HG03135 (cell line): ENCODE measurements around the gene BICD2.
"Not testable (repeated sequence)": the region's sequence is repeated elsewhere in the genome, so short reads cannot be mapped to it uniquely, and the experiment has no call there.

Experiments
- ATAC-seq: cut with Tn5 transposase; IDR thresholded peaks from one replicate; pipeline ENCODE4 v1.9.1; 2021; ENCODE audit warnings: mild to moderate bottlenecking, moderate library complexity; ENCODE audit not compliant: unreplicated experiment

The BICD2 gene

DNA sequence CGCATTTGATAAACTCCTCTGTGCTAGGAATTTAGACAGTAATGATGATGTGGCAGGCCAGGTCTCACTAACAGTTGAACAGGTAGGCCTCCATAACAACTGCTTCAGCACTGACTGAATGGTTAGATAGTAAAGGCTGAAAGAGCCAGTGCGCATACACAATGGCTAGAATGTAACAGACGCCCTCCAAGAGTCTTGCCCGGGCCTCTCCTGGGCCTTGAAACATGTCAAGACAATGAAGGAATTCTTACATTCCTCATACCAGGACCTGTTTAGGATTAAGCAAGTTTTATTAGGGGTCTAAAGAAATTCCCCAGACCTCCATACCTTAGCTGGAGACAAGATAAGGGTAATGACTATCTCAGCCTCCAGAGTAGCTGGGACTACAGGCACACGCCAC is 6.7 kb upstream of the BICD2 start:
- no peak for ATAC-seq

DNA sequence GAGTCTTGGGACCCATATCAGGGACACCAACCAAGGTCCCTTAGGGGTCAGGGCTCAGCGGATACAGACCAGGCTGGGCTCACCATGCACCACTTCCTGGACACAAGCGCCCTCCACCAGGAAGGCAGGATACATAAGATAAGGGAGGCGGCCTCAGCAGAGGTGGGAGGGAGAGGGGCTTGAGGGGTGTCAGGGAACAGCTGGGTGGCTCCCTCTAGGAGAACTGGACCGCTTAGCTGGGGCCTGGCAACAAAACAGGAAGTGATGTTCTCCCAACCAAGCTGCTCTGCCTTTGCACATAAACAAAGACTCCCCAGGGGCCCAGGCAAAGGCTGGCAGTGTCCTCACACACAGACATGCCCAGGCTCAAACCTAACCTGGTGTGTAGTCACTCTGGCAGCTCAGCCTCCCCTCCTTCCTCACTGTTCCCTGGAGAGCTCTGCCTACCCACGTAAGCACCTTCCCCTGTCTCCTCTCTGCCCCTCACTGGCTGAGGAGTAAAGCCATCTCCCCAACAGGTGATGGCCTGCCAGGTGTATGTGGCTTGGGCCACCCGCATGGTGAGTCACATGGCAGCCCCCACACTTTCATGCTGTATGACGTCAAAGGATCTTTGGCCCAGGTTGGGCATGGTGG is 5.8 kb upstream of the BICD2 start:
- ATAC-seq, result no peak

DNA sequence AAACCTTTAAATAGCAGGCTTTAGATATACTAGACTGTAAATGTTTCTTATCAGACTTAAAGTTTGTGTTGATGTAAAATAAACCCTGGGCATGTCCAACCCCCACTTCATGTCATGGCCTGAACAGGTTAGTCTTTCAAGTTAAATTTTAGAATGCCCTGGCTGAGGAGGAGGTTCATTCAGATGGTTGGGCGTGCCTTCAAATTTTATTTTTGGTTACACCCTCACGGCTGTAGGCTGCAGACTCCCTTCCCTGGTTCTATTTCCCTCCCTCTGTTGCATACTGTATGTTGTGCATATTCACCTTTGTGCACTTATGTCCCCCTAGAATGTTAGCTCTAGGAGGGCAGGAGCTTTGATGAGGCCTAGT is 5.3 kb upstream of the BICD2 start:
- no peak for ATAC-seq

DNA sequence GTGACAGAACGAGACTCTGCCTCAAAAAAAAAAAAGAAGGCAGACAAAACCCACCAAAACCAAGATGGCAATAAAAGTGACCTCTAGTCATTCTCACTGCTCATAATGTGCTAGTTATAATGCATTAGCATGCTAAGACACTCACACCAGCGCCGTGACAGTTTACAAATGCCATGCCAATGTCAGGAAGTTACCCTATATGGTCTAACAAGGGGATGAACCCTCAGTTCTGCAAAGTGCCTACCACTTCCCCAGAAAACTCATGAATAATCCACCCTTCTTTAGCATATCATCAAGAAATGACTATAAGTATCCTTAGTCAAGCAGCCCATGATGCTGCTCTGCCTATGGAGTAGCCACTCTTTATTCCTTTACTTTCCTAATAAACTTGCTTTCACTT is 4.7 kb upstream of the BICD2 start:
- no peak for ATAC-seq

DNA sequence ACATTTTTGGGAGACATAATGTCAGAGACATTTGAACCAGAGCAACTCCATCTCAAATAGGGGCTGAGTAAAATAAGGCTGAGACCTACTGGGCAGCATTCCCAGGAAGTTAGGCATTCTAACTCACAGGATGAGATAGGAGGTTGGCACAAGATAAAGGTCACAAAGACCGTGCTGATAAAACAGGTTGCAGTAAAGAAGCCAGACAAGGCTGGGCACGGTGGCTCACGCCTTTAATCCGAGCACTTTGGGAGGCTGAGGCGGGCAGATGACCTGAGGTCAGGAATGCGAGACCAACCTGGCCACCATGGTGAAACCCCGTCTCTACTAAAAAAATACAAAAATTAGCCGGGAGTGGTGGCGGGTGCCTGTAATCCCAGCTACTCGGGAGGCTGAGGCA is 4.2 kb upstream of the BICD2 start:
- ATAC-seq, result not testable (repeated sequence)

DNA sequence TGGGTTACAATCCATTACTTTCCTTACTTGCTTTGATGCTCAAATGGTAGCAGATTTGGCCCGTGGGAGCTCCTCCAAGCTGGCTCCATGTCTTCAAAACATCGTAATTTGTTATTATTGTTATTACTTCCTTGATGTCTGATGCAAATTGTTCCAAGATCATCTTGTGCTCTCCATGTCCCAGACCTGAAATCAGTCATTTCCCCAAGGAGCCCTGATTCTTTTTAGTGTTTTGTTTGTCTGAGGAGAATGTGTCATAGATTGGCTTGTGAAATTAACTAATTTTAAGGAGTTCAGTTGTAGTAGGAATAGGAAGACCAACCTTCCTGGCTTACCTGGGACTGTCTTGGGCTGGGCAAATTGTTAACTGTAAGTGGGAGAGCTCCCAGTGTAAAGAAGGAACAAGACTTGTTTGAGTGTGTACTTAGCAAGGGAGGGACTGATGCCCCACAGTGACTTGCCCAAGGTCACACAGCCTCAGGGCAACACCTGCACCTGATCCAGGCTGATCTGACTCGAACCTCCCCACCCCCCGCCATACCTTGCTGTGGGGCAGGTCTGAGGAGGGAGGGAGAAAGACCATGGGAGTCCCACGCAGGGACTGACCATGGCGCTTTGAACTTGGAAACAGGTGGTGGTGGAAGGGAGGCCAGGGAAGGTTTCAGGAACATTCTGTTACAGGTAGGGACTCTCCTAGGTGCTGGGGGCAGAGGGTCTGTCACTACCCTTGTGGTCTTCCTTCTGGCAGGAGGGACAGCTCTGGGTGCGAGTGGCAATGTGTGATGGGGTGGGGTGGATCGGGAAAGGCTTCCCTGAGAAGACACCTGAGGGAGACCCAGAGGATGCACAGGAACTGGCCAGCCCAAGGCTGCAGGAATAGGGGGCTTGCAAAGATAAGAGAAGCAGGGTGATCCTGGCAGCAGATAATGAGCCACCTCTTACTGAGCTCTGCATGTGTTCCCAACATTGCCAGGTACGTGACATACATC is 2.7 kb upstream of the BICD2 start:
- ATAC-seq, result no peak

DNA sequence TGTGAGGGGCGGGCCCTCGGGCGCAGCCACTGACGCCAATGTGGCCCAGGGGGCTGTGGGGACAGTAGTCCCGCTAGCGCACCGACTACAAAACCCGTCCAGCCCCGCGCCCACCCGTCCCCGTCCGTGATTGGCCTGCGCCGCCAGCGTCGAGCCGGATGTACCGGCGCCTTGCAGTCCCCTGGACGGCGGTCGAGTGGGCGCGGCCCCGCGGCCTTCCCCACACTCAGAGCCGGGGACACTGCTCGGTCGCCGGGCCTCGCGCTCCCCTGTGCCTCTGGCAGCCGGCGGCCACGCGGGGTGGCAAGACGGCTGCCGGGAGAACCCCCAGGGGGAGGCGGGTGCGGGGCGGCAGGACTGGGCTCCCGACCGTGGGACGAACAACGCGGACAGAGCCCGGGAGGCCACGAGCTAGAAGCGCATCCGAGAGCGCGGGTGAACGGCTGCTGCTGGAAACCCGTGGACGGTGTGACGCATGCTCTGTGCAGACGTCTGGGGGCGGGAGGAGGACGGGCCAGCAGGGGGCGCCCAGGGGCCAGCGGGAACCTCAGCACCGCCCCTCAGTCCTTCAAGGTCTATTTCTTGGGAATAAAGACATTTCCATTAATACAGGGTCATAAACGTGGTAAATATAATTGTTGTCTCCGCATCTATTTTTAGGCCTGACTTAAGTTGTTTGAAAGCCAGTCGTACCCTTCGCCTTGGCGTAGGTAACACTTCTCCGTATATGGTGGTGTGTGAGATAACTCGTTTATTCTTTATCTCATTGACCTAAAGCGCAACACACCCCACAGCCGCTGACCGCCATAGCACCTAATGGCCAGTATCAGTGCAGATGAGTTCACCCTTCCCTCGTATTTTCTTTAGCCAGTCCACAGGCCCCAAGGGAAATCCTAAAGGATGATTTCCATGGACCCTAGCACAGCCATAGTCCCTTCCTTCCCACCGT is 629 bp upstream of the BICD2 start:
- peak; percentile 90 for ATAC-seq

DNA sequence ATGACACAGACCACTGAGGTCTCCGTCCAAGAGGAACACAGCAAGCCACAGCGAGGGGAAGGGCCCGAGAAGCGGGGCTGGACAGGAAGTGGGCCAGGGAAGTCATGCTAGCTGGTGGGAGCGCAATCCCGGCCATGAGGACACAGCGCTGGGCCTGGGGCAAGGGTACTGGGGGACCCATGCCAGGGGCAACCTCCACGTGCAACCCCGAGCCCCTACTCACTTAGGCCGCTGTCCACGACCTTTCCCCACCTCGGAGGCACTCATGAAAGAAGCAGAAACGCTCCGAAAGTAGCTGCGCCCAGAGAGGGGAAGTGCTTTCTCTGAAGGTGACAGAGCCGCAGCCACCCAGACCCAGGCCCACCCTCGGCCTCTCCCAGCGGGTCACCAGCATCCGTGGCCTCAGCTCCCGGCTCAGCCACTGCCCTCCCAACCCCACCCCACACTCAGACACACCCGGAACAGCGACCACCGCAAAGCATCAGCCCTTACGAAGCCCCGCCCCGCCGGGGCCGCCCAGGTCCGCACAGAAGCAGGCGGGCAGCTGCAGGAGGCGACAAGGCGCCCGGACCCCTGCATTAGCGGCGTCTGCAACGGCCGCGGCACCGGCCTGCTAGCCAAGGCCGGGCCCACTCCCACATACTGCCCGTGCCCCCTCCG is 782 bp downstream of the BICD2 start:
- ATAC-seq, result peak; percentile 6

DNA sequence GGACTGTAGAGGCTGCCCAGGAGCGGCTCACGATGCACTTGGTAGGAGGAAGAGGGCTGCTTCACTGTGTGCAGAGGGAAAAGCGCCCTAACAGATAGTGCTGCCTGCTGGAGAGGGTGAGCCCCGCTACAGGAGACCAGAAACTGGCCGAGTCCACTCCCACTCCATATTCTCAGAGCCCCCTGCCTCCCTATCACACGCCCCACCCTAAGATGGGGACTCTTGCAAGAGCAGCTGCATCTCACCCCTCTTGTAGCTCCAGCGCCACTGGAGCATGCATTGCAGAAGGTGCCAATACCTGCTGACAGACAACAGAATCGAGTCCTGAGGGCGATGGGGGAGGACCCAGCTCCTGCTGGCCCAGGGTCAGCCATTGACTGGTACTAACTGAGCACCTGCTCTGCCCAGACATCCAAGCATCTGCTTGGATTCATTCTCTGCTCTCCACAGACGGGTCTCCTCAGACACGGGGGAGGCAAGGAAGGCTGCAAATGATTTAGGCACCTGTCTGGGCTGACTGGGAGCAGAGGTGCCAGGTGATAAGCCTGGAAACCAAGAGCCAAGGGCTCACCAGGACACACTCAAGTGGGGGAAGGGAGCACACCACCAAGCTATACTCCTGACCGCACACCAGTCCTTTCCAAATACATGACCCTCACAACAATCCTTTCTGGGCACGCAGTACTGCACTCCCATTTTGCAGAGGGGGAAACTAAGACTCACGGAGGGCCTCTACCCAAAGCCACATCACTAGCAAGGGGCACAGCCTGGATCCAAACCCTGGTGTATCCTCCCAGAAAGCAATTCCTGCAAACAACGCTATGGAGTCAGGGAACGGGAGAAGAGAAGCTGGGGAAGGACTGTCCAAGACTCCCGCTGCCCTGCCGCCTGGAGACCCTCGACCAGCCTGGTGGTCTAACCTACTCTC is 1.6 kb downstream of the BICD2 start:
- no peak for ATAC-seq

DNA sequence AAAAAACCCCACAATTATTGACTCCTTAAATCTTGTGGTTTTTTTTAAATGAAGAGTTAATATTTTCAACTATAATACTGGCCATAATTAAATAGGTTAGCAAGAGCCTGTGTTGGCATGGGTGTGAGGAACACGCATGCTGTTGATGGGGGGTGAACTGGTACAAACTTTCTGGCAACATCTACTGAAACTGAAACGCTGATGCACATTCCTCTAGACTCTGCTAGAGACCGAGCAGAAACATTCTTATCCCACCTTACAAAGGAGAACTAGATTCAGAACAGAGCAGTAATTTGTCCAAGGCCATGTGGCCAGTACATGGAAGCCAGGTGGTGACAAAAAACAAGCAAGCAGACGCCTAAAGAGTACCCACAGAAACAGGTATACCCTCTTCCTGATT is 2.4 kb downstream of the BICD2 start:
- ATAC-seq, result no peak

DNA sequence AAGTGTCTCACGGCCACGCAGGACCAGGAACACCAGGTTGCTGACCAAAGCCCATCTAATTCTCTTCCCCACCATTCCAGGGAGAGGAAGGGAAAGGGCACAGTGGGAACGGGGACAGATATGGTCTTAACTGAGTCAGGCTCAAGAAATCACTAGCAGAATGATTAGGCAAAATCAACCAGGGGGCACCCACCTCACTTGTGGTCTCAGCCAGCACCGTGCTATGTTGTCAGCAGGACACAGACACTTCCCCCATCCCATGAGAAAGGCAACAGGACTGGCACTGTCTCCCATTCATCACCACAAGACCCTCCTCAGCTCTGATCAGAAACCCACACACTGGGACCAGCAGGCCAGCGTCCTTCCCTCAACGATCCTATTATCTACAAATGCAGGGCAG is 2.9 kb downstream of the BICD2 start:
- no peak for ATAC-seq

DNA sequence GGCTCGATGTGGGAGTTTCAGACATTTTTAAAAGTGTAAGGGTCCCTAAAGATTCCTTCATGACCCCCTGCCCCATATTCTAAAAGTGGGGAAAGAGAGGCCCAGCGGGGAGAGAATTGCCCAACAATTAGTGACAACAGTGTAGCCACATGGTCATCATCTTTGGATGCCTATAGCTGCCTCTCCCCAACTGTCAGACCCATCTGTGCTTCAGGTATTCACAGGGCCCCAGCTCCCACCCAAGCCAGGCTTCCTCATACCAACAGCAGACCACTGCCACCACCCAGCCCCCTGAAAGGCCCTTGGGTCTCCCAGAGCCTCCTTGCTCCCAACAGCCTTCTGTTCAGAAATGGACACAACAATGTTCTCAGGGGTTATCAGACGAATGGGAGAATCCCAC is 4.1 kb downstream of the BICD2 start:
- ATAC-seq, result no peak

DNA sequence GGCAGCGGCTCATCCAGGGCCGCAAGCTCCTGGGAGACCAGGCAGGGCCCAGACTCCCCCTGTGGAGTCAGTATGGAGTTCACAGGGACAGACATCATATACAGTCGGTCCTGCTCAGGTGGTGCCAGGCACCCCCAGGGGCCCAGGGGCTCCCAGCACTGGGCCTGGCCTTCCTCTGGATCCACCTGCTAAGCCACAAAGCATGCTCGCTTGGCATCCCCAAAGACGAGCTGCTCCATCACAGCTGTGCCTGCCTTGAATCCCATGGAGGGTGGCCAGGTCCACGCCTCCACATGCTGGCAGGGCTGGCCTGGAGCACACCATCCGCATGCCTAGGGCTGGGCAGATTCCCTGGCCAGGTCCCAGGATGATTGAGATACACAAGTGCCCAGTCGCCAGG is 4.6 kb downstream of the BICD2 start:
- no peak for ATAC-seq

DNA sequence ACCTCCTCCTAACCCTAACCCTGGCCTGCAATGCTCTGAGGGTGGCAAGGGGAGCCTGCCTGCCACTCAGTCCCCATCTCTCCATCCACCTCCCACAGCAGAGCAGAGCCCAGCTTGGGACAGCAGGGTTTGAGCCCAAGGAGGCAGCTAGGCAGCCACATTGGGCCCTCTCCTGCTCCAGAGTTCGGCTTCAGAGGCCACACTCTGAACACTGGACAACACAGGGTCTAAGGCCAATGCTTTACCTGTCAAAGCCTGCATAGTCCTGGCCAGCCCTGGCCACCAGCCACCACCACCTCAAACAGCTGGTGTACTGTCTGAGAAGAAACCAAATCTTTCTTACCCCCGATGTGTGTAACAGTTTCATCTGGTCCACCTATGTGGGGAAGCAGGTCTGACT is 5.2 kb downstream of the BICD2 start:
- ATAC-seq, result no peak

DNA sequence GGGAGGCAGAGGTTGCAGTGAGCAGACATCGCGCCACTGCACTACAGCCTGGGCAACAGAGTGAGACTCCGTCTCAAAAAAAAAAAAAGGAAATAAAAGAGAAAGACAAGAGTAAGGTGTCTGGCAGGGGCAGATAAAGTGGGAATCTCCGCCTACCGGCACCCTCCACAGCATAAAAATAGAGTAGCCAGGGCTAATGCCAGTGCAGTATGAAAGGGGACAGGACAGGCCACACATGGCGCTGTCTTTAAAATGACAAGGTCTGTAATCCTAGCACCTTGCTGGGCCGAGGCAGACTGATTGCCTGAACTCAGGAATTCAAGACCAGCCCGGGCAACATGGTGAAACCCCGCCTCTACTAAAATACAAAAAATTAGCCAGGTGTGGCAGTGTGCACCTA is 7.8 kb downstream of the BICD2 start:
- no peak for ATAC-seq

DNA sequence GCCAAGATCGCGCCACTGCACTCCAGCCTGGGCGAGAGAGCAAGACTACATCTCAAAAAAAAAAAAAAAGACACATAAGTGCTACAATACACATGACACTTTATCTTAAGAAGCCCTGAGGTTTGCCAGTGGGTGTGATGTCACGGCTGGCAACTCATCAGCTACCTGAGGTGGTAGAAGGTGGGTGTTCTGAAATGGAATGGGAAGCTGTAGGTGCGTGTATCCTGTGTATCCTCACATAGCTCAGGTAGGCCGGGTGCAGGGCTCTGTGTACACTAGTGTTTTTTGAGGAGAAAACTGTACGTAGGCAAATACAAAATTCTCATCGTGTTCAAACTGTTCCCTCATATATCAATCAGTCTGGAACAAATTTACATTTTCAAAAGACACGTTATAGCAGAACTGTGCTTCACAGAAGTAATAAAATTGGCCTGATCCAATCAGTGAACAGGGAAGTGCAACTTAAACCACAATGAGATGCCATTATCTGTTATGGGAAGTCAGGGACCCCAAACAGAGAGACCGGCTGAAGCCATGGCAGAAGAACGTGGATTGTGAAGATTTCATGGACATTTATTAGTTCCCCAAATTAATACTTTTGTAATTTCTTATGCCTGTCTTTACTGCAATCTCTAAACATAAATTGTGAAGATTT is 10.4 kb downstream of the BICD2 start:
- no peak for ATAC-seq

DNA sequence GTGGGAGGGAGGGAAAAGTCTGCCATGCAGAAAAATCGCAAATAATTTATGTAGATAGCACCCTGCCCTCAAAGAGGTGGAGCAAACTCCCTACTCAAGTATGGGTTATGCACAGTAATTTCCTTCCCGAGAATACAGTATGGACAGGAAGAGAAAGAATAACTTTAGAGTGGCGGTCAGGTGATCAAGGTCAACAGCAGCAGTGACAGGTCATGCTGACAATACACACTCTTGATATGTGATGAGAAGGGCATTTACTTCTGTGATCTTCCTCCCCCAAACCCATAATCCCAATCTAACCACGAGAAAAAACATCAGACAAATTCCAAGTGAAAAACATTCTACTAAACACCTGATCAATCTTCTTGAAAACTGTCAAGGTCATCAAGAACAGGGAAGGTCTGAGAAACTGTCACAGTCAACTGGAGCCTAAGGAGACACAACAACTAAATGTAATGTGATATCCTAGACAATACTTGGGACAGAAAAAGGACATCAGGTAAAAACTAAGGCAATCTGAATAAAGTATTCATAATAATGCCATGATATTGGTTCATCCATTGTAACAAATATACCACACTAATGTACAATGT is 11.7 kb downstream of the BICD2 start:
- ATAC-seq, result no peak

DNA sequence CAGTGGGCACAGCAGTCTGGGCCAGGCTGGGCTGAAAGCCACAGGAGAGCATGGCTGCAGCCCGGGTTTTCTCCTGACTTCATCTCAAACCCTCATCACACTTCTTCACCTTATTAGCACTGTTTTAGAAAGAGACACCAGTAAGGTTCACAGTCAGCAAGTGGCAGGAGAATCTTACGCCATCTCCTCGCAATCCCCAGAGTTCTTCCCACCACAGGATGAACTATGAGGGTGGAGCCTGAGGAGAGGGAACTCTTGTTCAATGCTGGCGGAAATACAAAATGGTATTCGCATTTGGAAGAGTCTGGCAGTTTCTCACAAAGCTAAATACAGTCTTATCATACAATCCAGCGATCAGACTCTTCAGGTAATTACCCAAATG is 14.7 kb downstream of the BICD2 start:
- no peak for ATAC-seq
